Measurements from ENCODE around the gene AKAP12.

Gene AKAP12

DNA sequence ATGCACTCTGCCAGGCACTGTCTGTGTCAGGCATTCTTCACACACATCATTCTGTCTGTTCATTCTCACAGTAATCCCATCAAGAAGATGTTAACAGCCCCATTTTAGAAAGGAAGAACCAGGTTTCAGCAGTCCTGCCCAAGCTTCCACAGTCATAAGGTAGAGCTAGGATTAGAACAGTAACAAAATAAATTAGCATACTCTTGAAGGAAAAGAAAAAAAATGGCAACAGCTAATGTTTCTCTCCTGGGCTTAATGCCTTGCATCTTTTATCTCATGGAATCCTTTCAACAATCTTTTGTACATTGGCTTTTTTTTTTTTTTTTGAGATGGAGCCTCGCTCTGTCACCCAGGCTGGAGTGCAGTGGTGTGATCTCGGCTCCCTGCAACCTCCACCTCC, 32.1 kb upstream of the AKAP12 start:
- no peak for TF ChIP-seq CTCF (IDR thresholded peaks at IDR 0.05; ENCODE audit: control insufficient read depth, insufficient read depth, low read depth, low read length, missing control alignments)
- no peak overlapping the region for H3K4me3 ChIP-seq (ENCODE audit: control insufficient read depth, low read depth, low read length)
- no peak for DNase-seq (ENCODE audit: low read depth)

DNA sequence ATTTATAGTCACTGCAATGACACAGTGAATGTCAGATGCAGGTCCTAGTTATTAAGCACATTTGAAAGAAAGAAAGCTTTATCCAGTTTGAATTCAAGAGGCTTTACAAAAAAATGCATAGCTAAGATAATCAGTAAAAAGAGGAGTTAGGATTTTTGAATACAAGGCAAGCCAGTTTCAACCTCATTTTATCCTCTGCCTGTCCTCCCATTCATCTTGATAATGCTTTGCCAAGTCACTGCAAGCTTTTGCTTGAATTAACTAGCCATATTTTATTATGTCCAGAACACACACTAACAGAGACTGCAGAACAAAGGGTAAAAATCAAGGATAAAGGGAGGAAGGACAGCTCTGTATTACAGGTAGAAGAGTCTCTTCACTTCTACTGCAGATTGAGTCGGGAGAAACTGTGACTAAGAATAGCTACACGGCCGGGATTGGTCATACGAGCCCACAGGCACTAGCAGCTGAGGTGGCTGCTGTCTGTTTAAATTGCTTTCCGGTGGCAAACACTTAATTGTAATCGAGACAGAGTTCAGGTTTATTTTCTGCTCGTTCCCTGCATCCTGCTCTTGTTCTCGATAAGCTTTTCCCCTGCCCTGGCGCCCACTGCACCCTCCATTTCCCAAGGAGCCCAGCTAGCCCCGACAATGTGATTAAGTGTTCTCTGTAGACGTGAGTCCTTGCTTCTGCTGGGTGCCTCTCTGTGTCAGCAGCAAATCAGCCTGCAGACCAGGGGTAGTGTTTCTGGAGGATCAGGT, 30.5 kb upstream of the AKAP12 start:
- no peak overlapping the region for H3K4me3 ChIP-seq (ENCODE audit: control insufficient read depth, low read depth, low read length)
- DNase-seq (ENCODE audit: low read depth), result no peak
- TF ChIP-seq CTCF (IDR thresholded peaks at IDR 0.05; ENCODE audit: control insufficient read depth, insufficient read depth, low read depth, low read length, missing control alignments), result no peak

GRCh38 chr6:151211075-151211474, 28.7 kb upstream of the AKAP12 start:
- H3K4me3 ChIP-seq (ENCODE audit: control insufficient read depth, low read depth, low read length), result no peak overlapping the region
- no peak for TF ChIP-seq CTCF (IDR thresholded peaks at IDR 0.05; ENCODE audit: control insufficient read depth, insufficient read depth, low read depth, low read length, missing control alignments)
- no peak for DNase-seq (ENCODE audit: low read depth)

- no peak for DNase-seq (ENCODE audit: low read depth)
- TF ChIP-seq CTCF (IDR thresholded peaks at IDR 0.05; ENCODE audit: control insufficient read depth, insufficient read depth, low read depth, low read length, missing control alignments), result no peak
Measured at GRCh38 chr6:151213352-151213751, 26.4 kb upstream of the AKAP12 start.

DNA sequence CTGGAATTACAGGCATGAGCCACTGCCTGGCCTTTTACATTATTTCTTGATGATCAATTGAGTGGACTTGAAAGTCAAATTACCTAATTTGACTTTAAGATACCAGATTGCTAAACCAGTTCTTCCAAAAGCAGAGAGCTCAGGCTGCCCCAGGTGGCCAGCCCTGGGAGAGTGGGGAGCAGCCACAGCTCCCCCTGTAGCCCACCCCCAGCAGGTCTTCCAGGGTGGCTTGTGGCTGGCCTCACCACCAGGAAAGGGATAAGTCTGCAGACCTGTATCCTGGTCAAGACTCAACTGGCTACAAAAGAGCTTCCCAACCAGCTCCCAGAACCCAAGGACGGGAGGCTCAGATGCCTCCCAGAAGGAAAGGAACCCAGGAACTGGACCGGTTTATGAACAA, 23.8 kb upstream of the AKAP12 start:
- no peak for DNase-seq (ENCODE audit: low read depth)
- no peak for TF ChIP-seq CTCF (IDR thresholded peaks at IDR 0.05; ENCODE audit: control insufficient read depth, insufficient read depth, low read depth, low read length, missing control alignments)
- no peak overlapping the region for H3K4me3 ChIP-seq (ENCODE audit: control insufficient read depth, low read depth, low read length)

More at GRCh38 chr6:151213352-151213751, 26.4 kb upstream of the AKAP12 start:
- no peak overlapping the region for H3K4me3 ChIP-seq (ENCODE audit: control insufficient read depth, low read depth, low read length)

- no peak overlapping the region for H3K4me3 ChIP-seq (ENCODE audit: control insufficient read depth, low read depth, low read length)
- TF ChIP-seq CTCF (IDR thresholded peaks at IDR 0.05; ENCODE audit: control insufficient read depth, insufficient read depth, low read depth, low read length, missing control alignments), result no peak
- DNase-seq (ENCODE audit: low read depth), result no peak
Measured at GRCh38 chr6:151216804-151217203, 23.0 kb upstream of the AKAP12 start.
